T-cell (primary cell): ENCODE measurements around the gene CHCHD5. TPM values are rescaled to one million over a fixed set of nuclear protein-coding genes. Genes with fewer than 3 reads are reported as not detected.

Experiments
- ATAC-seq, 4 experiments: fragments of 200-7000 bp in 3 of 4; fragments of 150-1000 bp in 1 of 4; cut with Tn5 transposase; replicated peaks in 1 of 4; 1 replicate in 3 of 4; 2 replicates in 1 of 4; pipeline ENCODE4 v1.10.0; 2021; ENCODE audit warnings: moderate library complexity in 3 of 4, mild to moderate bottlenecking in 2 of 4, moderate number of reproducible peaks in 1 of 4
- CTCF ChIA-PET, 2 donors: fragments of 300-600 bp; sonication (Branson Sonifier 250); formaldehyde crosslinking; loops; one replicate each; lab custom pipeline; 2022; ENCODE audit warnings: antibody characterized with exemption in 2 of 2; lab: Charles Lee
- POLR2A ChIA-PET, 2 donors: fragments of 300-600 bp; sonication (Branson Sonifier 250); formaldehyde crosslinking; loops; one replicate each; lab custom pipeline; 2022; ENCODE audit warnings: antibody characterized with exemption in 2 of 2; lab: Charles Lee
- DNase-seq, 35 experiments: peaks; one replicate each; pipeline versions ENCODE4 v3.0.0 to v3.0.0-alpha.2; 2013 to 2023
- H3K27ac ChIP-seq: one replicate; pipeline ENCODE4 v1.5.1; 2013; ENCODE audit warnings: low read length
- H3K27me3 ChIP-seq, 2 experiments: replicated peaks in 1 of 2; 1 replicate in 1 of 2; 2 replicates in 1 of 2; pipeline versions ENCODE4 v1.6.1 to v1.7.0; 2013; ENCODE audit warnings: low read length in 1 of 2, mixed read lengths in 1 of 2; ENCODE audit not compliant: control insufficient read depth in 2 of 2, insufficient read depth in 2 of 2; ENCODE audit errors: extremely low read depth in 1 of 2
- H3K36me3 ChIP-seq, 2 donors: 1 replicate in 1 of 2; 2 replicates in 1 of 2; pipeline versions ENCODE4 v1.6.1 to v1.7.0; 2013; ENCODE audit warnings: low read length in 1 of 2; ENCODE audit not compliant: control insufficient read depth in 2 of 2, insufficient read depth in 1 of 2; ENCODE audit errors: extremely low read depth in 1 of 2
- H3K4me1 ChIP-seq, 2 experiments: 1 replicate in 1 of 2; 2 replicates in 1 of 2; pipeline versions ENCODE4 v1.6.1 to v1.7.0; 2013; ENCODE audit warnings: low read length in 2 of 2, mixed read lengths in 1 of 2; ENCODE audit not compliant: insufficient read depth in 2 of 2, control insufficient read depth in 1 of 2; ENCODE audit errors: extremely low read depth in 1 of 2
- H3K4me3 ChIP-seq, 2 donors: 1 replicate in 1 of 2; 2 replicates in 1 of 2; pipeline versions ENCODE4 v1.5.1 to v1.7.0; 2013; ENCODE audit warnings: mild to moderate bottlenecking in 2 of 2, low read length in 1 of 2, moderate library complexity in 1 of 2; ENCODE audit not compliant: control insufficient read depth in 1 of 2; ENCODE audit errors: extremely low read depth in 1 of 2
- H3K9me3 ChIP-seq: 2 replicates; pipeline ENCODE4 v1.7.0; 2013
- H3K27ac Mint-ChIP-seq, 2 donors: one replicate each; pipeline ENCODE4 v1.8.0; 2020 to 2021; ENCODE audit warnings: mild to moderate bottlenecking in 2 of 2, mixed read lengths in 2 of 2
- H3K27me3 Mint-ChIP-seq, 2 donors: one replicate each; pipeline ENCODE4 v1.8.0; 2021 to 2022; ENCODE audit warnings: mixed read lengths in 2 of 2
- H3K36me3 Mint-ChIP-seq: one replicate; pipeline ENCODE4 v1.8.0; 2021; ENCODE audit warnings: mixed read lengths
- H3K4me1 Mint-ChIP-seq, 3 donors: one replicate each; pipeline ENCODE4 v1.8.0; 2020 to 2022; ENCODE audit warnings: mixed read lengths in 3 of 3, mild to moderate bottlenecking in 1 of 3
- H3K4me3 Mint-ChIP-seq, 3 donors: one replicate each; pipeline ENCODE4 v1.8.0; 2020 to 2022; ENCODE audit warnings: mild to moderate bottlenecking in 3 of 3, mixed read lengths in 3 of 3, moderate library complexity in 3 of 3
- H3K9me3 Mint-ChIP-seq, 3 donors: one replicate each; pipeline ENCODE4 v1.8.0; 2020 to 2022; ENCODE audit warnings: mixed read lengths in 3 of 3
- WGBS: methylation state at CpG from one replicate; pipeline ENCODE4 v1.1.5; 2013; ENCODE audit warnings: missing lambda C conversion rate; ENCODE audit not compliant: insufficient coverage; 5-methylcytosine and 5-hydroxymethylcytosine counted together
- total RNA-seq, 35 experiments: library from RNA in 6 of 35; stranded (reverse) in 6 of 35; fragments of 120-200 nt in 1 of 35; gene quantifications; one replicate each; pipeline versions ENCODE4 v1.2.1 to v1.2.4 and lab custom pipeline; 2013 to 2026

The CHCHD5 gene
- total RNA-seq, 5 donors from 2014 or later (not counting 1 experiment from before 2014, with no cell fraction given) = 16.4 to 30.1 (median 24.7) TPM

GRCh38 chr2:112637289-112637660 is 52.9 kb downstream of the CHCHD5 start:
- ATAC-seq = no peak
- H3K36me3 Mint-ChIP-seq = peaks cover 2% of the 10 kb centered on the region
- no peak overlapping the region for H3K27ac ChIP-seq
- H3K4me3 Mint-ChIP-seq = no peak overlapping the region
- no peaks in the 10 kb centered on the region for H3K36me3 ChIP-seq
- DNase-seq = no peak
- H3K27me3 Mint-ChIP-seq = no peaks in the 10 kb centered on the region
- ChIA-PET CTCF (interaction anchor here (0.6 to 1.9 kb wide), 4 partner anchors 9 to 114 kb away, joined by 3 to 5 read pairs (median 3); partner anchors contain the start of gene SLC20A1 (in 1 of the 2)), POLR2A (interaction anchor here (0.6 to 1.1 kb wide), 5 partner anchors 9 to 150 kb away, joined by 3 to 5 read pairs (median 3); no protein-coding TSS in a partner anchor)
- WGBS = no CpG with 5 or more reads among the region's 4 CpGs
- H3K9me3 ChIP-seq = no peaks in the 10 kb centered on the region
- H3K9me3 Mint-ChIP-seq = no peaks in the 10 kb centered on the region
- H3K4me1 ChIP-seq = peaks cover 28 to 49% of the 10 kb centered on the region in 2 experiments
- no peaks in the 10 kb centered on the region for H3K27me3 ChIP-seq
- H3K4me1 Mint-ChIP-seq = peaks cover 45 to 50% (median 47%) of the 10 kb centered on the region in 3 donors
- no peak overlapping the region for H3K4me3 ChIP-seq
- no peak overlapping the region for H3K27ac Mint-ChIP-seq

Other genes with a start within 250 kb of the CHCHD5 start
- gene RGPD8, start 151.0 kb upstream of the CHCHD5 start, total RNA-seq = 10 to 100 TPM; 10.8 to 61.4 (median 20.7) TPM
- 10 to 100 TPM; 11.9 to 23.3 (median 20.2) TPM for gene TTL, start 102.5 kb upstream of the CHCHD5 start, total RNA-seq
- 10 to 100 TPM; 15.1 to 39.5 (median 35.9) TPM for gene POLR1B, start 42.1 kb upstream of the CHCHD5 start, total RNA-seq
- gene SLC20A1, start 61.3 kb downstream of the CHCHD5 start, total RNA-seq = 100 to 1,000 TPM in 2 of 5 donors, 10 to 100 TPM in 3; 65.8 to 135 (median 83.0) TPM
- not detected for gene NT5DC4, start 136.4 kb downstream of the CHCHD5 start, total RNA-seq
- gene CKAP2L, start 180.0 kb downstream of the CHCHD5 start, total RNA-seq = 1 to 10 TPM in 1 of 5 donors, under 1 TPM in 4; 0.22 to 1.5 (median 0.33) TPM
- gene IL1A, start 199.9 kb downstream of the CHCHD5 start, total RNA-seq = under 1 TPM in 1 of 5 donors, not detected in 4; 0.12 TPM